GM21619 (cell line): ENCODE results near the gene HIGD1A.
A peak's percentile ranks its signal among the peaks of the same experiment; 100 is the strongest.
"Not testable (repeated sequence)": the region's sequence is repeated elsewhere in the genome, so short reads cannot be mapped to it uniquely, and the experiment has no call there.

Source experiments
- ATAC-seq: cut with Tn5 transposase; IDR thresholded peaks from one replicate; pipeline ENCODE4 v1.9.1; 2021; ENCODE audit not compliant: unreplicated experiment

HIGD1A gene

DNA sequence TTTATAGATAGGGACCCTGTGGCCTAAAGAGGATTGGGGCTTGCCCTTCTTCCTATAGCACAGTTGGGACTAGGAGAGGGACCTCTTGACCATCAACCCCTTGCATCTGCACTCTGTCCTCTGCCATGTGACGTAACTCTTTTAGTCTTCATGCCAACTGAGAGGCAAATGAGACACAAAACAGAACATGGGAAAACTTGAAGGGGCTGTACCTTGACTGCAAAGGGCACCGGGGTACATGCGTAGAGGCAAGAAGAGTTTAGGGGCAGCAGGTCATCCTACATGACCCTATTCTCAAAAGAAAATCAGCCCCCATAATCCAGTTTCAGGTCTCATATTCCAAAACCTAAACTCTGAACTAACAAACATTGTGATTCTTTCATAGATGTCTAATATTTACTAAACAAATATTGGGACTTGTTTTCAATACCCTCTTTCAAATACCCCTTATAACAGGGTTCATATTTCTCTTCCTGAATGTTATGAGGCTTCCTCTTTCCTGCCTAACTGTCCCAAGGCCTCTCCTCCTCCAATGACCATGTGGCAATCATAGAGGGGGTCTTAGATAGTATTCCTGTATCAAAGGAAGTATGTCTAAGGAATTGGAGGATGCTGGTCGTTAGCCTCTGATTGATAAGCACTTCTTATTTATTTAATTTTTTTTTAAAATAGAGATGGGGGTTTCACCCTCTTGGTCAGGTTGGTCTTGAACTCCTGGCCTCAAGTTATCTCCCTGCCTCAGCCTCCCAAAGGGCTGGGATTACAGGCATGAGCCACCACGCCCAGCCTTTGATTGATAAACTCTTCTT, 25.5 kb upstream of the HIGD1A start:
- ATAC-seq: no peak

DNA sequence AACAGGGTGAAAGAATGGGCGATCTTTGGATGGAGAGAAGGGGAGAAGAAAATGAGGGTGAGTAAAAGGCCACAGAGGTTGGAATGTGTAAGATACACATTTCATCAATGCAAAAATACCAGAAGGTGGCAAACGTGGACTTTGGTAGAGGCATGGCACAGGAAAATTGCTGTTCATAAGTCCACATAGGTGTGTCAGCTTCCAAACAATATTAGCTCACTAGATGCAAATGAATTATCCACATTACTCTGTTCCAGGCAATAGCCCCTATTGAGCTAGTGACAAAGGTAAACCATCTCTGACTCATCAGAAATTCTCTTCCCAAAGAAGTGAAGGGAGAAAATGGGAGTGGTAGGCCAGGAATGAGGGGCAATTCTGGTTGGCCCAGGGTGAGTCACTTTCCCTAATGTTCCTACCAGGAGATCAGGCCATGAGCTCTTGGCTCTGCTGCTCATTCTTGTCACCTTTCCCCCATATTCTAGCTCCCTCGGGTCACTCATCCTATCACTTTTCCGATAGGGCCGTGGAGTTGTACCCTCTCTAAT, 24.9 kb upstream of the HIGD1A start:
- no peak for ATAC-seq

DNA sequence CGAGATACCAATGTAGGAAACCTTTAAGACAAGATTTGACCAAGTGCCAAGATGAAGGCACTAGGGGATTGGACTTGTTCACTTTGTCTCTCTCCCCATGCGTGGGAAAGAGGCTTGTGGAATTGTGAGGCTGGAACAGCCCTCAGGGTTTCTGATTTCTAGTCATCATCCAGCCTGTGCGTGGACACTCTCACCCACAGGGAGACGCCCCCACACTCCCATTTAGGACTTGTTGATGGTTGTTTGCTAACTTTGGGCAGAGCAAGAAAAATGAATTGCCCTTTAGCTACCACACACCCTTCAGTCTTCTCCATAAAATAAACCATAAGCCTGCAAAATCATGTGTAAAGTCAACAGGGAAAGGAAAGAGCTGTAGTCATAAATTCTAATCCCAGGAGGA, 23.4 kb upstream of the HIGD1A start:
- no peak for ATAC-seq

DNA sequence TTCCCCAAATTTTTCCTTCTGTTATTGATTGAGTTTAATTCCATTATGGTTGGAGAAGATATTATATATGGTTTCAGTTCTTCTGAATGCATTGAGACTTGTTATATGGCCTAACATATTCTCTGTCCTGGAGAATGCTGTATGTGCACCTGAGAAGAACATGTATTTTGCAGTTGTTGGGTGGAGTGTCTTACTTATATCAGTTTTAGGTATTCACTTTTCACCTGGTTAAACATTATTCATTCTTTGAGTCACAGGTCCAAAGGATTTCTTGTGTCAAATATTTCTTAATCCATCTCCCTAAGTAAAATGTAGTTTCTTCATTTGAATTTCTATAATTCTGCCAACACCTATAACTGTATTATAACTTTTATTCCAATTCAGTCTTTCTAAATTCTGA, 22.7 kb upstream of the HIGD1A start:
- ATAC-seq: no peak

DNA sequence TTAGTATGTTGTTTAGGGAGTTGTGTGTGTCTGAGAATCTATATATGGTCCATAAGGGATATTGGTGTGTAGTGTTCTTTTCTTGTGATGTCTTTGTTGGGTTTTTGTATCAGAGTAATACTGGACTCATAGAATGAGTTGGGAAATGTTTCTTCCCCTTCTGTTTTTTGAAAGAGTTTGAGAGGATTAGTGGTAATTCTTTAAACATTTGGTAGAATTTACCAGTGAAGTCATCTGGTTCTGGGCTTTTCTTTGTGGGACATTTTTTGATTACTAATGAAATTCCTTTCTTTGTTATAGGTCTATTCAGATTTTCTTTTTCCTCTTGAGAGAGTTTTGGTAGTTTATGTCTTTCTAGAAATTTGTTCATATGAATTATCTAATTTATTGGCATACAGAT, 21.9 kb upstream of the HIGD1A start:
- no peak for ATAC-seq

DNA sequence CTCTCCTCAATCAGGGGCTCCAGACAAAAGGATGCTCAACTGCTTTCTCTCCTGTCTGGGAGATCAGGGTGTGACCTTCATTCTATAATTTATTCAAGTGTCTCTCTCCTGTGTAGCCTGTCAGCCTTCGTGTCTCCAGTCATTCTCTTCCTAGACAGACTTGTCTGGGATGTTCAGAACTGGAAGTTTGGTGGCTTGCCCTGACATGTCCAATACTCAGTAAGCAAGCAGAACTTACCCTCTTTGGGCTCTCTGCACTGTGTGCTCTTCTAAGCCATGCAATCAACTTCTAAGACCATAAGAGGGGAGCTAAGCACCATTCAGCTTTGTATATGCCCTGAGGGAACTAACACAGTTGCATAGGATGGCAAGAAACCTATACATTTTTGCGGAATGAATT, 19.1 kb upstream of the HIGD1A start:
- ATAC-seq: no peak

DNA sequence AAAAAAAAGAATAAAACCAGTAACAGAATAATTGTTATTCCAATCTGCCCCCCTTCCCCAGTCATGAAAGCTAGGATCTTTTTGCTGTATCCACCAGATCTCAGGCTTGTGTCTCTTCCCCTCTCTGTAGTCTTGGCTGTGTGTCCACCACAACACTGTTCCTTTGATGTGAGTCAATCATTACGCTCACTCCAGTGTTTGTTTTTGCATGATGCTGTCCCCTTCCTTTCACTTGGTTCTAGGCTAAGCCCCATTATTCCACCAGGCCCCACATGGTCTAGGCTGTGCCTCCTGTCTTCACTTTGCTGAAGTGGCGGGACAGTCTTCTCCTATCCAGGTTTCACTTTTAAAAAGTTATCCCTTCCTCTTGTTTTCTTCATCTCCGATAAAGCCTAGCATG, 18.5 kb upstream of the HIGD1A start:
- no peak for ATAC-seq

DNA sequence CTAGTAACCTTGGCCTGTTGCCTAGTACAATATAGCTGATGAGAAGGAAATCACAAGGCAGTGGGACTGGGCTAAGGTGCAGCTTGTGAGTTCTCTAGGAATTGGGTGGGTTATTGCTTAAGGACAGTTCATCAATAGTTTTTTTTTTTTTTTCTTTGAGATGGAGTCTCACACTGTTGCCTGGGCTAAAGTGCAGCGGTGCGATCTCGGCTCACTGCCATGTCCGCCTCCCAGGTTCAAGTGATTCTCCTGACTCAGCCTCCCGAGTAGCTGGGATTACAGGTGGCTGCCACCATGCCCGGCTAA, 16.4 kb upstream of the HIGD1A start:
- no peak for ATAC-seq

DNA sequence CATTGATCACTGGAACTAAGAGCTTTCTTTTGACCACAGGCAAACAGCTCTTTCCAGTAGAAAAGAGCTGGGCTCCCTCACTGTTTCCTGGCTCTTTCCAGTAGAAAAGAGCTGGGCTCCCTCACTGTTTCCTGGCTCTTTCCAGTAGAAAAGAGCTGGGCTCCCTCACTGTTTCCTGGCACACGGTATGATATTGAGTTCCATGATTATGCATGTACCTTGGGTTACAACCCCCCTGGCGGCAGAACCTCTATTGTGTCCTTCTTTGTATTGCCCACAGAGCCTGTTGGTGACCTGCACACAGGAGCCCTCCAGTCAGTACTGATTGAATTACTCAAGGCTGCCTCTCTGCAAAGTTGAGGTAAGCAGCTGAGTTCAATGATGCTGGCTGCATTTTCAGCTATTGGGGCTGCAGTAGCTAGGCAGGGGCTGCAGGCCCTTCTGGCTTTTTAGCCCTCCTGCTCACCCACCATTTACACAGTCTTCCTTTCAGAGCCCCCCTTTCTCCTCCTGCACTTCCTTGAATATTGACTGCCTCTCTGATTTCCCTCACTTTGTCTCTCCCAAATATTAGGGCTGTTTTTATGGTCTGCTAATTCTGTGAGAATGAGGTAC, 15.2 kb upstream of the HIGD1A start:
- ATAC-seq: no peak

DNA sequence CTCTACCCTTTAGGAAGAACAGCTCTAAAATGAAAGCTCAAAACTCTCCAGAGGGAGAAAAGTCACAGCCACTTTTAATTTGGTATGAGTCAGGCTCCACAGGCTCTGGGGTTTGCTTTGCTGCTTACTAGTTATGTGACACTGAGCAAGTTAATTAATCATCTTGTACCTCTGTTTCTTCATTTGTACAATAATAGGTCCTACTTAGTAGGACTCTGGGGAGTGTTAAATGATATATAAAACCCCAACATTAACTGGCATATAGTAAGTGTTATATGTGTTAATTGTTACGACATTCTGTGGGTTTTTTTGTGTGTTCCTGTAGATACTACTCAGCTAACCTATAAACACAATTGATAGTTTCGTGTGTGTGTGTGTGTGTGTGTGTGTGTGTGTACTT, 11.5 kb upstream of the HIGD1A start:
- no peak for ATAC-seq

DNA sequence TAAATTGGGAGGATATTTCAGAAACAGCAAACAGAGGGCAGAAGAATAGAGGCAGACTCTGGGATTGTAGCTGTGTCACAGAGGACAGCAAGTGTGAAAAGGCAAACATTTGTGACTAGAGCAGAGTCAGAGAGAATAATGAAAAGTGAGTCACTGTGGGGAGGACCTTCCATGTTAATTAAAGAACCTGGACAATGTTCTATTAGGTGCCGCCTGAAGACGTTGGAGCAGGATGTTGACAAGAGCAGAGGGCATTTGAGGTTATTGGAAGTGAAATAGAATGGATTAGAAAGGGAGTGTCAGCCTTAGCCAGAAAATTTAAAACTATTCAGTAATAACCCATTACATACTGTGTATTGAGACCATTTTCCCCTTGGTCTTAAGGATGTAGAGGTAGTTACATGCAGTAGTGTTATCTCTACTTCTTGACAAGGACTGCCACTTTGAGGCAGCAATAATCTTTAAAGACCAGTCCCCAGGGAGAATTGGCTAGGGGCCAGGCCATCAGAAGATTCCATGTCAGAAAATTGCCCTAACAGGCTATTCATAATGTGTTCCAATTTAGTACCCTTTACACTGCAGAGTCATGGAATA, 10.7 kb upstream of the HIGD1A start:
- no peak for ATAC-seq

DNA sequence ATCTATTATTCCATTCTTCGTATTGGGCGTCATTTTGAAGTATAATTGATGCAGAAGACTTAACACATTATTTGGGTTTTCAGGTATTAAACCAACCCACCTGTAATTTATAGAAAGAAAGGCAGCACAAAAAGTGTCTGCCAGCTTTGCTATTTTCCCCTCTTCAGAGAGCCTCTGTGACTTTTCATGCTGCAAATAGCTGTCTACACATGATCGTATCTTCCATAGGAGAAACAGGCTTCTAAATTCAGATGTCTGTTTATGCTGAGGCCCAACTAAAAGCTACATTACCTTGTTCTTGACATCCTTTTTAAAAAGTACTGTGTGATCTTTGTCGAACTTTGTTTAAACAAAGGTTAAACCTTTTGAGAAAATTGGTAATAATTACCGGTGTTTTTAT, 10.0 kb upstream of the HIGD1A start:
- no peak for ATAC-seq

DNA sequence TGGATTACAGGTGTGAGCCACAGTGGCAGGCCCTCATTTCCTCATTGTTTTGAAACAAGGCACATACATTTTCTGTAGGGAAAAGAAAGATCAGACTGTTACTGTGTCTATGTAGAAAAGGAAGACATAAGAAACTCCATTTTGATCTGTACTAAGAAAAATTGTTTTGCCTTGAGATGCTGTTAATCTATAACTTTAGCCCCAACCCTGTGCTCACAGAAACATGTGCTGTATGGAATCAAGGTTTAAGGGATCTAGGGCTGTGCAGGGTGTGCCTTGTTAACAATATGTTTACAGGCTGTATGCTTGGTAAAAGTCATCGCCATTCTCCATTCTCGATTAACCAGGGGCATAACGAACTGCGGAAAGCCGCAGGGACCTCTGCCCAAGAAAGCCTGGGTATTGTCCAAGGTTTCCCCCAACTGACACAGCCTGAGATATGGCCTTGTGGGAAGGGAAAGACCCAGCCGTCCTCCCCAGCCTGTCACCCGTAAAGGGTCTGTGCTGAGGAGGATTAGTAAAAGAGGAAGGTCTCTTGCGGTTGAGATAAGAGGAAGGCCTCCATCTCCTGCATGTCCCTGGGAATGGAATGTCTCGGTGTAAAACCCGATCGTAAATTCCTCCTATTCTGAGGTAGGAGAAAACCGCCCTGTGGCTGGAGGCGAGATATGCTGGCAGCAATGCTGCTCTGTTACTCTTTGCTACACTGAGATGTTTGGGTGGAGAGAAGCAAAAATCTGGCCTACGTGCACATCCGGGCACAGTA, 7.0 kb upstream of the HIGD1A start:
- not testable (repeated sequence) for ATAC-seq

DNA sequence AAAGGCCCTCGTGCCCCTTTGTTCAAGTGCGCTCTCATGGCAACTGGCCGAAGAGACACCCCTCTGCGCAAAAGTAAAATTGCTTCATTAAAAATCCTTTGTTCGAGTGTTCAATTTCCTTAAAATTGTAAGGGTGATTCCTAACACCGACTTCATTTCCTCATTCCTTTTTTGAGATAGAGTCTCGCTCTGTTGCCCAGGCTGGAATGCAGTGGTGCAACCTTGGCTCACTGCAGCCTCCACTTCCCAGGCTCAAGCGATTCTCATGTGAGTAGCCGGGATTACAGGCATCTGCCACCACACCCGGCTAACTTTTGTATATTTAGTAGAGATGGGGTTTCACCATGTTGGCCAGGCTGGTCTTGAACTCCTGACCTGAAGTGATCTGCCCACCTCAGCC, 6.4 kb upstream of the HIGD1A start:
- not testable (repeated sequence) for ATAC-seq

DNA sequence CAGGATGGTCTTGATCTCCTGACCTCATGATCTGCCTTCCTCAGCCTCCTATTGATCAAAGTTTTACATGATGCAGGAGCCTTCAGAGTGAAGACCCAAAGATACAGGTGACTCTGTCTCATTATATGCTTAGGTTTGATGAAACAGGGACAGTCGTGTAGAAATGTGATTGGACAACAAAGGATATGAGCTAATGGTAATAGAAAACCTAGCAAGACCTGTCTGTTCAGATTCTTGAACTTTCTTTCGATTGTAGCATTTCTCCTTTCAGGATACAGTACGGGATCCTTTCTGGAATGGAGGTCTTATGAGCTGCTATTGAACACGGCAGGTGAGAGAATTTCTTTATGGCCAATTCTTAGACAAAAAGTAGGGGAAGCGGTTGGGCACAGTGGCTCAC, 4.9 kb upstream of the HIGD1A start, which contains the start of gene ACKR2:
Gene ACKR2 (plus strand): TSS at position 244 of the 400 bp plus-strand sequence. CDS start 55,058 bp downstream, outside the sequence.
- ATAC-seq: no peak

DNA sequence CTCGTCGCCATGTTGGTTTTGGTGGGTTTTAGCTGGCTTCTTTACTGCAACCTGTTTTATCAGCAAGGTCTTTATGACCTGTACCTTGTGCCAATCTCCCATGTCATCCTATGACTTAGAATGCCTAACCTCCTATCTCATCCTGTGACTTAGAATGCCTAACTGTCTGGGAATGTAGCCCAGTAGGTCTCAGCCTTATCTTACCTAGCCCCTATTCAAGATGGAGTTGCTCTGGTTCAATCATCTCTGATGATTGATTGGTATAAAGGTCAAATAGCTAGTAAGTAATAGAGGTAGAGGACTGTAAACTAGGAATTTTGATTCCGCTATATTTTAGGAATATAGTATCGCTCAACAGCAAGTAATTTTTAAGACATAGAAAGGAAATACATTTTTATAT, 3.6 kb upstream of the HIGD1A start:
- ATAC-seq: no peak

DNA sequence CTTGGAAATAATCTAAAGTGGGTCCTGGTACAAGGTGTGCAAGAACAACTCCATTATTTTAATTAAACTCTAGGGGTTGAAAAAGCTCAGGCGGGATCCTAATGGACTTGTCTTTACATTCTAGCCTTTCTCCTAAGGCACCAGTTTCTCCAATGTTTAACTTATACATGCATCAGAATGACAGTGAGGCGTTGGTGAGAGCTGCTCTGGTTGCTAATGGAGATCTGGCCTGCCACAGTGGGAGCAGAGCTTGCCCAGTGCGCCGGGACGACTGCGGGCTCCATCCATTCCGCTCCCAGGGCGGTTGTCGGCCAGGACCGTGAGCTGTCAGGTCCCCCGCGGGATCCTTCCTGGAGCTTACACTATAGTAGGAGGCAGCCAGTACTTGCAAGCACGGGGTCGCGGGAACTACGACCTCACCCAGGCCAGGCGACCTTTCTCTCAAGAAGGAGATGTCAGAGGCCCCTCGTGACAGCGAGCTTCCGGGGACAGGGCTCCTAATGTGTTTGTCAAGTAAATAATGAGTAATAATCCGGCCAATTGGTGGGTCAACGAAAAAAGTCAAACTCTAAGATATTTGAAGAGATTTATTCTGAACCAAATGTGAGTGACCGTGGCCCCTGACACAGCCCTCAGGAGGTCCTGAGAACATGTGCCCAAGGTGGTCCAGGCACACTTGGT, 991 bp upstream of the HIGD1A start:
- ATAC-seq: no peak

DNA sequence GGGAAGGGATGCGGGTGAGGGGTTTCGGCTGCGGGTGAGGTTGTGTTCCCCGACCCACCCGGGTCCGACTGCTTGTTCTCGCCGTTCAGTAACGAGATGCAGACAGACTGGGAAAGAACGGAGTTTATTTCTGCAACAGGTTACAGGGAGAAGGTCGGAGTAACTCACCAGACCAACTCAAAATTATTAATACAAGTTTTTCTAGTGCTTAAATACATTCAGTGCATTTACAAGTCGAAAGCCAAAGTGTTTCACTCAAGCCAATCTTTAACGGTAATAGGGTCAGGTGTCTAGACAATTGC, 492 bp upstream of the HIGD1A start:
- ATAC-seq: peak; percentile 19

DNA sequence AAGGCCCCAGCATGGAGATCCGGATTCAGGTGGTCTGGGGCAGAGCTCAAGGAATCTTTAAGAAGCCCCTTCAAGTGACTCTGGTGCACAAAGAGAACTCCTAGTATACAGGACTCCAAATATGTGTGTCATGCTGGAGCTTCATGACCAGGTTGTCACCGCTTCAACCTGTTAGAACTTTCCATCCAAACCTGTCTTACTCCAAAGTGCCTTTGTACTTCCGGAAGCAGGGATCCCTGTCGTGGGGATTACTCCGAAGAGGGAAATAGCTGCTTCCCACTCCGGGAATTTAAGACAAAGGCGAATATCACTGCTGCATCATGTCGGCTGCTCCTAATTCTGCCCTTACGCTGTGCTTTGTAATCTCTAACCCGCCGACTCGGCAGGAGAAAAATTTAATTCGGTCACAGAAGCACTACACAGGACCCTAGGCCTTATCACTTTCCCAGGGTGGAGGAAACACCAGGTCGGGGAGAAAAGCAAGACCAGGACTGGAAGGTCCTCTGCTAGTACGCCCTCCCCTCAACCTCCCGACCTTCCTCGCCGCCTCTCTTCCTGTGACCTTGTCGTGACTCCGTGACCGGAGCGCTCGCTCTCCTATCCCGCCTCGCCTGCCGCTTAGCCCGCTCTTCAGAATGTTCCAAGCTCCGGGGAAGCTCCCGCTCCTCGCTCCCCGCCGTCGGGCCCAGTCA, 730 bp downstream of the HIGD1A start:
- peak; percentile 25 for ATAC-seq

DNA sequence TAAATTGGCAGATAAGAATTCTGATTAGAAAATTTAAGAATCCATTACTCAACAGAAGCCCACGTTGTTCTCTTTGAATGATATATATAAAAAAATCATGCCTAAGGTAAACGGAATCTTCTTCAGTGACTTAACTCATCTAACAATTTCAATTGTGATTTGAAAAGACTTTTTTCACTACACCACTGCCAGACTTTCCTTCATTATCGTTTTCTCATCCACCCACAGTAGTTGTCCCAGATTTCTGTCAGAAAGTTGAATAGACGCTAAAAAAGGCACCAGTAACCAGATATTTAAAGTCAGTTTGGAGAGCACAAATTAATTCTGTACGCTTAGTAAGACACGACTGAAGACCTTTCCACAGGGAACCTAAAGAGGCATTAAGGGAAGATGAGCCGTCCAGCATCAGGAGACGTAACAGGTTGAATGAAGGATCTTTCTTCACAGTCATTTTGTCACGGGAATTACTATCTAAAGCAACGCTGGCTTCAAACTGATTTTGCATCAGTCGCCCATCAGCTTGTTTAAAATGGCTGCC, 1.3 kb downstream of the HIGD1A start:
- ATAC-seq: no peak
